H9 (cell line): ENCODE measurements around the gene NANOS3. TPM values are rescaled to one million over a fixed set of nuclear protein-coding genes. Genes with fewer than 3 reads are reported as not detected.

Experiments used
- DNase-seq: peaks from one replicate; pipeline ENCODE4 v3.0.0-alpha.2; 2017
- H2AFZ ChIP-seq: one replicate; pipeline ENCODE4 v1.6.1; 2013; ENCODE audit warnings: mild to moderate bottlenecking, low read length, control low read depth, moderate library complexity
- H2AK5ac ChIP-seq: 2 replicates; pipeline ENCODE4 v1.6.1; 2013; ENCODE audit warnings: low read length, control low read depth, mixed read lengths; ENCODE audit not compliant: insufficient read length
- H2BK120ac ChIP-seq: one replicate; pipeline ENCODE4 v1.6.1; 2013; ENCODE audit warnings: low read depth, mild to moderate bottlenecking, low read length, control low read depth, inconsistent platforms; ENCODE audit not compliant: poor library complexity, severe bottlenecking
- H2BK12ac ChIP-seq: 2 replicates; pipeline ENCODE4 v1.6.1; 2013; ENCODE audit warnings: low read length, control low read depth, mixed read lengths, low read depth; ENCODE audit not compliant: insufficient read length
- H2BK15ac ChIP-seq: 2 replicates; pipeline ENCODE4 v1.6.1; 2013; ENCODE audit warnings: low read depth, low read length, control low read depth
- H2BK20ac ChIP-seq: one replicate; pipeline ENCODE4 v1.6.1; 2013; ENCODE audit warnings: low read depth, mild to moderate bottlenecking, low read length, control low read depth, inconsistent platforms; ENCODE audit not compliant: poor library complexity, severe bottlenecking
- H2BK5ac ChIP-seq: 2 replicates; pipeline ENCODE4 v1.6.1; 2013; ENCODE audit warnings: low read length, control low read depth, mixed read lengths; ENCODE audit not compliant: insufficient read length
- H3K14ac ChIP-seq: 2 replicates; pipeline ENCODE4 v1.6.1; 2013; ENCODE audit warnings: low read length, control low read depth; ENCODE audit not compliant: insufficient read depth
- H3K18ac ChIP-seq: 2 replicates; pipeline ENCODE4 v1.6.1; 2013; ENCODE audit warnings: low read depth, mild to moderate bottlenecking, mixed read lengths, low read length, control low read depth; ENCODE audit not compliant: insufficient read length
- H3K23ac ChIP-seq: 2 replicates; pipeline ENCODE4 v1.6.1; 2013; ENCODE audit warnings: low read length, control low read depth, mixed read lengths, low read depth; ENCODE audit not compliant: insufficient read length
- H3K23me2 ChIP-seq: 2 replicates; pipeline ENCODE4 v1.6.1; 2013; ENCODE audit warnings: low read depth, mild to moderate bottlenecking, mixed read lengths, low read length, control low read depth; ENCODE audit not compliant: insufficient read length, poor library complexity, severe bottlenecking
- H3K27ac ChIP-seq: 2 replicates; pipeline ENCODE4 v1.5.1; 2013; ENCODE audit warnings: low read length, control low read depth, mixed read lengths, low read depth; ENCODE audit not compliant: insufficient read length
- H3K27me3 ChIP-seq: 2 replicates; pipeline ENCODE4 v1.6.1; 2013; ENCODE audit warnings: low read length, control low read depth, inconsistent platforms; ENCODE audit not compliant: insufficient read depth
- H3K4ac ChIP-seq: 2 replicates; pipeline ENCODE4 v1.6.1; 2013; ENCODE audit warnings: low read depth, mild to moderate bottlenecking, control low read depth, inconsistent platforms, low read length, moderate library complexity
- H3K4me1 ChIP-seq: 2 replicates; pipeline ENCODE4 v1.6.1; 2013; ENCODE audit warnings: low read length, control low read depth, inconsistent platforms; ENCODE audit not compliant: insufficient read depth
- H3K4me2 ChIP-seq: 2 replicates; pipeline ENCODE4 v1.6.1; 2013; ENCODE audit warnings: low read length, control low read depth, mixed read lengths; ENCODE audit not compliant: insufficient read length, insufficient read depth
- H3K56ac ChIP-seq: 2 replicates; pipeline ENCODE4 v1.6.1; 2013; ENCODE audit warnings: low read depth, mild to moderate bottlenecking, mixed read lengths, low read length, control low read depth; ENCODE audit not compliant: insufficient read length
- H3K79me1 ChIP-seq: 2 replicates; pipeline ENCODE4 v1.6.1; 2013; ENCODE audit warnings: low read depth, mild to moderate bottlenecking, moderate library complexity, low read length, control low read depth, inconsistent platforms; ENCODE audit not compliant: insufficient read depth, poor library complexity, severe bottlenecking
- H3K79me2 ChIP-seq: 2 replicates; pipeline ENCODE4 v1.6.1; 2013; ENCODE audit warnings: low read length, control low read depth, inconsistent platforms; ENCODE audit not compliant: insufficient read depth
- H3K9ac ChIP-seq: 2 replicates; pipeline ENCODE4 v1.6.1; 2013; ENCODE audit warnings: low read length, control low read depth, mixed read lengths; ENCODE audit not compliant: insufficient read length; ENCODE audit errors: extremely low read depth
- H3K9me3 ChIP-seq: one replicate; pipeline ENCODE4 v1.6.1; 2013; ENCODE audit warnings: low read depth, low read length, inconsistent platforms; ENCODE audit not compliant: control insufficient read depth
- H3T11ph ChIP-seq: one replicate; pipeline ENCODE4 v1.6.1; 2013; ENCODE audit warnings: mild to moderate bottlenecking, low read length, control low read depth, inconsistent platforms
- H4K20me1 ChIP-seq: one replicate; pipeline ENCODE4 v1.6.1; 2013; ENCODE audit not compliant: control insufficient read depth, insufficient read length, insufficient read depth
- H4K5ac ChIP-seq: 2 replicates; pipeline ENCODE4 v1.6.1; 2013; ENCODE audit warnings: low read depth, mild to moderate bottlenecking, mixed read lengths, low read length, control low read depth; ENCODE audit not compliant: insufficient read length
- H4K8ac ChIP-seq: replicated peaks from 2 replicates; pipeline ENCODE4 v1.6.1; 2013; ENCODE audit warnings: low read length, control low read depth, mixed read lengths, low read depth; ENCODE audit not compliant: insufficient read length
- H4K91ac ChIP-seq: 2 replicates; pipeline ENCODE4 v1.6.1; 2013; ENCODE audit warnings: low read depth, mild to moderate bottlenecking, moderate library complexity, mixed read lengths, low read length, control low read depth; ENCODE audit not compliant: insufficient read length
- H3K27ac Mint-ChIP-seq, 3 experiments: 2 replicates in 2 of 3; 3 replicates in 1 of 3; pipeline ENCODE4 v1.8.0; 2020 to 2021; ENCODE audit warnings: mixed read lengths in 3 of 3, mild to moderate bottlenecking in 1 of 3, moderate library complexity in 1 of 3
- H3K27me3 Mint-ChIP-seq: 2 replicates; pipeline ENCODE4 v1.8.0; 2021; ENCODE audit warnings: low read depth, mild to moderate bottlenecking, moderate library complexity, mixed read lengths
- H3K36me3 Mint-ChIP-seq, 3 experiments: 2 replicates in 2 of 3; 3 replicates in 1 of 3; pipeline ENCODE4 v1.8.0; 2020 to 2021; ENCODE audit warnings: low read depth in 3 of 3, mixed read lengths in 3 of 3; ENCODE audit not compliant: insufficient read depth in 1 of 3
- H3K4me1 Mint-ChIP-seq, 2 experiments: 2 replicates each; pipeline ENCODE4 v1.8.0; 2020; ENCODE audit warnings: mixed read lengths in 2 of 2
- H3K4me3 Mint-ChIP-seq, 2 experiments: 2 replicates in 1 of 2; 3 replicates in 1 of 2; pipeline ENCODE4 v1.8.0; 2020 to 2021; ENCODE audit warnings: mild to moderate bottlenecking in 2 of 2, mixed read lengths in 2 of 2, moderate library complexity in 1 of 2
- H3K9me3 Mint-ChIP-seq, 2 experiments: 2 replicates in 1 of 2; 3 replicates in 1 of 2; pipeline ENCODE4 v1.8.0; 2020; ENCODE audit warnings: mild to moderate bottlenecking in 2 of 2, mixed read lengths in 2 of 2, moderate library complexity in 1 of 2
- WGBS: extraction: QIAGEN DNeasy Blood & Tissue Kit; methylation state at CpG from one replicate; pipeline ENCODE4 v1.1.7; 2013; ENCODE audit warnings: missing lambda C conversion rate, low lambda C conversion rate, mixed read lengths; ENCODE audit not compliant: insufficient read length; ENCODE audit errors: extremely low coverage; 5-methylcytosine and 5-hydroxymethylcytosine counted together
- total RNA-seq: library from RNA; stranded (reverse); gene quantifications from 2 replicates; pipeline ENCODE4 v1.2.1, GENCODE V29; 2021
- TF ChIP-seq, protein P1 (sequence below): fragments of 200-600 bp; sonication (generic); conservative IDR thresholded peaks from 3 replicates; pipeline ENCODE4 v1.8.0; 2021; ENCODE audit warnings: antibody characterized with exemption, mild to moderate bottlenecking

NANOS3 gene
- total RNA-seq, 1 experiment from 2014 or later = not detected

DNA sequence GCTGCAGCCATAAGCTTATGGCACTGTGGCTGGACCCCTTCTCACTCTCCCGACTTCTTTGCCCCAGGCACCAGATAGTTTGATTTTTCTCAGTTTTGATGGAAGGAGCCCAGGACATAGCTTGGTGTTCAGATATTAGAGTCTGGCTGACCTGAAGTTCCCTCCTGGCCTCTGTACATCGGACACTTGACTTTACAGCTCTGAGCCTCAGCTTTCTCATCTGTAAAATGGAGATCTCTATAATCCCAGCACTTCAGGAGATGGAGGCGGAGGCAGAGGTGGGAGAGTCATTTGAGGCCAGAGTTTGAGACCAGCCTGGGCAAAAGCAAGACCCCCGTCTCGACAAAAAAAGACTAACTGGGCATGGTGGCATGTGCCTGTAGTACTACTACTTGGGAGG lies 30.0 kb downstream of the NANOS3 start:
- Histone ChIP-seq H4K20me1 (no peaks in the 10 kb centered on the region), H3K56ac (no peak overlapping the region), H3K27me3 (no peaks in the 10 kb centered on the region), H2BK12ac (no peak overlapping the region), H3K27ac (no peak overlapping the region), H4K5ac (no peak overlapping the region), H3K79me2 (no peaks in the 10 kb centered on the region), H4K91ac (no peak overlapping the region), H3K4me2 (peak overlapping the region; percentile 80), H3K9me3 (no peaks in the 10 kb centered on the region), H2AFZ (no peak overlapping the region), H3K9ac (no peak overlapping the region), H3K18ac (no peak overlapping the region), H3K14ac (no peak overlapping the region), H2BK5ac (no peak overlapping the region), H2BK15ac (no peak overlapping the region; the same call in 1 of the 2 replicates), H3K23me2 (peaks cover 10% of the 10 kb centered on the region), H2BK20ac (no peak overlapping the region), H2AK5ac (no peak overlapping the region), H3K4ac (no peak overlapping the region), H3K79me1 (no peaks in the 10 kb centered on the region), H3K23ac (no peak overlapping the region), H4K8ac (no peak overlapping the region), H3K4me1 (no peaks in the 10 kb centered on the region), H3T11ph (no peak overlapping the region), H2BK120ac (no peak overlapping the region)
- TF ChIP-seq, protein P1, sequence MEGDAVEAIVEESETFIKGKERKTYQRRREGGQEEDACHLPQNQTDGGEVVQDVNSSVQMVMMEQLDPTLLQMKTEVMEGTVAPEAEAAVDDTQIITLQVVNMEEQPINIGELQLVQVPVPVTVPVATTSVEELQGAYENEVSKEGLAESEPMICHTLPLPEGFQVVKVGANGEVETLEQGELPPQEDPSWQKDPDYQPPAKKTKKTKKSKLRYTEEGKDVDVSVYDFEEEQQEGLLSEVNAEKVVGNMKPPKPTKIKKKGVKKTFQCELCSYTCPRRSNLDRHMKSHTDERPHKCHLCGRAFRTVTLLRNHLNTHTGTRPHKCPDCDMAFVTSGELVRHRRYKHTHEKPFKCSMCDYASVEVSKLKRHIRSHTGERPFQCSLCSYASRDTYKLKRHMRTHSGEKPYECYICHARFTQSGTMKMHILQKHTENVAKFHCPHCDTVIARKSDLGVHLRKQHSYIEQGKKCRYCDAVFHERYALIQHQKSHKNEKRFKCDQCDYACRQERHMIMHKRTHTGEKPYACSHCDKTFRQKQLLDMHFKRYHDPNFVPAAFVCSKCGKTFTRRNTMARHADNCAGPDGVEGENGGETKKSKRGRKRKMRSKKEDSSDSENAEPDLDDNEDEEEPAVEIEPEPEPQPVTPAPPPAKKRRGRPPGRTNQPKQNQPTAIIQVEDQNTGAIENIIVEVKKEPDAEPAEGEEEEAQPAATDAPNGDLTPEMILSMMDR = no peak
- peak overlapping the region in 1 of 3 experiments; percentile 82; a peak in 2 of 7 replicates for H3K27ac Mint-ChIP-seq
- peaks cover 0 to 2% of the 10 kb centered on the region in 2 experiments; a peak in 2 of 5 replicates for H3K9me3 Mint-ChIP-seq
- H3K36me3 Mint-ChIP-seq = peaks cover 6 to 24% (median 12%) of the 10 kb centered on the region in 3 experiments; a peak in 6 of 7 replicates
- H3K4me3 Mint-ChIP-seq = peak overlapping the region; percentile 81 to 86
- H3K4me1 Mint-ChIP-seq = peaks cover 9 to 10% of the 10 kb centered on the region in 2 experiments
- peaks cover 14% of the 10 kb centered on the region for H3K27me3 Mint-ChIP-seq
- no CpG with 5 or more reads among the region's 5 CpGs for WGBS
- DNase-seq = no peak
